ENCODE measurements around the gene MC4R.
"Not testable (repeated sequence)": the region's sequence is repeated elsewhere in the genome, so short reads cannot be mapped to it uniquely, and the experiment has no call there.

The MC4R gene

GRCh38 chr18:60372596-60372995 lies at the start of gene MC4R:
Gene MC4R, minus strand, starts transcription at chr18:60372775. Its CDS starts 426 bp downstream, at chr18:60372349.
- FAIRE-seq (peak; percentile 100), DNase-seq (ENCODE audit: insufficient read length, low spot score) (peak; percentile 92)
- TF ChIP-seq, protein P1, sequence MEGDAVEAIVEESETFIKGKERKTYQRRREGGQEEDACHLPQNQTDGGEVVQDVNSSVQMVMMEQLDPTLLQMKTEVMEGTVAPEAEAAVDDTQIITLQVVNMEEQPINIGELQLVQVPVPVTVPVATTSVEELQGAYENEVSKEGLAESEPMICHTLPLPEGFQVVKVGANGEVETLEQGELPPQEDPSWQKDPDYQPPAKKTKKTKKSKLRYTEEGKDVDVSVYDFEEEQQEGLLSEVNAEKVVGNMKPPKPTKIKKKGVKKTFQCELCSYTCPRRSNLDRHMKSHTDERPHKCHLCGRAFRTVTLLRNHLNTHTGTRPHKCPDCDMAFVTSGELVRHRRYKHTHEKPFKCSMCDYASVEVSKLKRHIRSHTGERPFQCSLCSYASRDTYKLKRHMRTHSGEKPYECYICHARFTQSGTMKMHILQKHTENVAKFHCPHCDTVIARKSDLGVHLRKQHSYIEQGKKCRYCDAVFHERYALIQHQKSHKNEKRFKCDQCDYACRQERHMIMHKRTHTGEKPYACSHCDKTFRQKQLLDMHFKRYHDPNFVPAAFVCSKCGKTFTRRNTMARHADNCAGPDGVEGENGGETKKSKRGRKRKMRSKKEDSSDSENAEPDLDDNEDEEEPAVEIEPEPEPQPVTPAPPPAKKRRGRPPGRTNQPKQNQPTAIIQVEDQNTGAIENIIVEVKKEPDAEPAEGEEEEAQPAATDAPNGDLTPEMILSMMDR (IDR thresholded peaks at IDR 0.05; ENCODE audit: insufficient read depth, missing control alignments) = no peak

DNA sequence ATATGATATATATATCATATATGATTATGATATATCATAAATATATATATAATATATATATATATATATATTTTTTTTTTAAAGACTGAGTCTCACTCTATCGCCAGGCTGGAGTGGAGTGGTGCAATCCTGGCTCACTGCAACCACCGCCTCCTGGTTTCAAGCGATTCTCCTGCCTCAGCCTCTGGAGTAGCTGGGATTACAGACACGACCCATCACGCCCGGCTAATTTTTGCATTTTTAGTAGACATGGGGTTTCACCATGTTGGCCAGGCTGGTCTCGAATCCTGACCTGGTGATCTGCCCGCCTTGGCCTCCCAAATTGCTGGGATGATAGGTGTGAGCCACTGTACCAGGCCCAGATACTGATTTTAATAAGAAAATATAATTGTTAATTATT lies 49.7 kb upstream of the MC4R start:
- not testable (repeated sequence) for FAIRE-seq; DNase-seq (ENCODE audit: insufficient read length, low spot score)

- DNase-seq (ENCODE audit: insufficient read length, low spot score) = no peak
- TF ChIP-seq, protein P1 (IDR thresholded peaks at IDR 0.05; ENCODE audit: insufficient read depth, missing control alignments) = no peak
- FAIRE-seq = no peak
Measured at GRCh38 chr18:60421356-60422118, 49.0 kb upstream of the MC4R start.

- DNase-seq (ENCODE audit: insufficient read length, low spot score) = no peak
- TF ChIP-seq, protein P1 (IDR thresholded peaks at IDR 0.05; ENCODE audit: insufficient read depth, missing control alignments) = no peak
- FAIRE-seq = no peak
Measured at GRCh38 chr18:60417946-60418345, 45.4 kb upstream of the MC4R start.

DNA sequence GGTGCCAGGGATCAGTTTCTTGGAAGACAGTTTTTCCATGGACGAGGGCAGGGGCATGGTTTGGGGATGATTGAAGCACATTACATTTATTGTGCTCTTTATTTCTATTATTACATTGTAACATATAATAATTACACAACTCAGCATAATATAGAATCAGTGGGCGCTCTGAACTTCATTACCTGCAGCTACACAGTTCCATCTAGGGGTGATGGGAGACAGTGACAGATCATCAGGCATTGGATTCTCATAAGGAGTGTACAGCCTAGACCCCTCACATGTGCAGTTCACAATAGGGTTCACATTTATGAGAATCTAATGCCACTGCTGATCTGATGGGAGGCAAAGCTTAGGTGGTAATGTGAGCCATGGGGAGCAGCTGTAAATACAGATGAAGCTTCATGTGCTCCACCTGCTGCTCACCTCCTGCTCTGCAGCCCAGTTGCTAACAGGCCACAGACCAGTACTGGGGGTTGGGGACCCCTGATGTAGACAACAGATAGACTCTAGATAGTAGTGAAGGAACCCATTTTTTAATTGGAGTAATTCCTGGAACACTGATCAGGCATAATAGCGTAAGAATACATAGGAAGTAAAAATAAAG lies 41.5 kb upstream of the MC4R start:
- TF ChIP-seq, protein P1 (IDR thresholded peaks at IDR 0.05; ENCODE audit: insufficient read depth, missing control alignments) = peak; percentile 20
- no peak for FAIRE-seq
- no peak for DNase-seq (ENCODE audit: insufficient read length, low spot score)

GRCh38 chr18:60411715-60412114 lies 39.1 kb upstream of the MC4R start:
- FAIRE-seq (no peak), DNase-seq (ENCODE audit: insufficient read length, low spot score) (no peak)
- TF ChIP-seq, protein P1 (IDR thresholded peaks at IDR 0.05; ENCODE audit: insufficient read depth, missing control alignments) = no peak

GRCh38 chr18:60406721-60407120 lies 34.1 kb upstream of the MC4R start:
- TF ChIP-seq, protein P1 (IDR thresholded peaks at IDR 0.05; ENCODE audit: insufficient read depth, missing control alignments) = no peak
- DNase-seq (ENCODE audit: insufficient read length, low spot score) = no peak
- FAIRE-seq = no peak

Measured in D721Med (cell line).